H1 (cell line): Measurements from ENCODE around the gene IER5.

Source experiments
- CEBPB ChIP-seq: IDR thresholded peaks from 2 replicates; pipeline ENCODE4 v1.6.1; 2012; ENCODE audit warnings: low read depth, low read length
- EZH2 ChIP-seq: fragments of 200-600 bp; sonication (generic); IDR thresholded peaks from 2 replicates; pipeline ENCODE4 v1.7.1; 2012; ENCODE audit warnings: low read depth, mild to moderate bottlenecking, moderate library complexity, low read length, inconsistent platforms; ENCODE audit not compliant: severe bottlenecking
- POLR2A ChIP-seq, 2 experiments: IDR thresholded peaks; 1 replicate in 1 of 2; 2 replicates in 1 of 2; pipeline ENCODE4 v1.6.1; 2011; ENCODE audit warnings: low read depth in 2 of 2, low read length in 2 of 2, mild to moderate bottlenecking in 2 of 2; ENCODE audit errors: control extremely low read depth in 1 of 2
- RFX5 ChIP-seq: IDR thresholded peaks from 2 replicates; pipeline ENCODE4 v1.6.1; 2011; ENCODE audit warnings: low read depth, low read length, improper control_type of control experiment, borderline replicate concordance
- SIN3A ChIP-seq, 2 experiments: IDR thresholded peaks in 1 of 2; conservative IDR thresholded peaks in 1 of 2; 2 replicates each; pipeline ENCODE4 v1.6.1; 2011 to 2012; ENCODE audit warnings: low read length in 2 of 2, improper control_type of control experiment in 1 of 2, low read depth in 1 of 2, mild to moderate bottlenecking in 1 of 2
- SRF ChIP-seq: IDR thresholded peaks from 2 replicates; pipeline ENCODE4 v1.6.1; 2011; ENCODE audit warnings: mild to moderate bottlenecking, low read depth, low read length, moderate library complexity
- TF ChIP-seq, protein P1 (sequence below): IDR thresholded peaks from 2 replicates; pipeline ENCODE4 v1.6.1; 2012; ENCODE audit warnings: inconsistent platforms

DNA sequence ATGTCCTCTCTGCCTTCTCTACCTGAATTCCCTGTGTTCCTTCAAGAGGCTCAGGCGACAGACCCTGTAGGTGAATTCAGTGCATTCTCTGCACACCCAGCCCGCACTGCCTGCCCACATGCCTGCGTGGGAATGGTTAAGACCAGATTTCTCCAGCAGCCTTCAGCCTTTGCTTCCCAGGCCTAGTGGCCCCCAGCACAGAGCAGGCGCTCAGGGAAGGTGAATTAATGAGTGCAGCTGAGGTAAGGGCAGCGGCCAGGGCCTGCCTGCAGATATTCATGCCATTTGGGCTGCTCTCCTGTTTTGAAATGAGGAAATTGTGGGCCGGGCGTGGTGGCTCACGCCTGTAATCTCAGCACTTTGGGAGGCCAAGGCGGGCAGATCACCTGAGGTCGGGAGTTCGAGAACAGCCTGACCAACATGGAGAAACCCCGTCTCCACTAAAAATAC is 45.5 kb downstream of the IER5 start:
- TF ChIP-seq, protein P1, sequence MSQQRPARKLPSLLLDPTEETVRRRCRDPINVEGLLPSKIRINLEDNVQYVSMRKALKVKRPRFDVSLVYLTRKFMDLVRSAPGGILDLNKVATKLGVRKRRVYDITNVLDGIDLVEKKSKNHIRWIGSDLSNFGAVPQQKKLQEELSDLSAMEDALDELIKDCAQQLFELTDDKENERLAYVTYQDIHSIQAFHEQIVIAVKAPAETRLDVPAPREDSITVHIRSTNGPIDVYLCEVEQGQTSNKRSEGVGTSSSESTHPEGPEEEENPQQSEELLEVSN = no peak; the same call in 1 of the 2 replicates
- no peak for TF ChIP-seq POLR2A (IDR thresholded peaks at IDR 0.05; ENCODE audit: control extremely low read depth in 1 of 2, low read depth in 2 of 2, low read length in 2 of 2)
- no peak for TF ChIP-seq SIN3A (conservative IDR thresholded peaks at IDR 0.05 in 1 of 2, IDR thresholded peaks at IDR 0.05 in 1 of 2; ENCODE audit: low read depth in 1 of 2, low read length in 2 of 2)
- no peak for TF ChIP-seq CEBPB
- TF ChIP-seq RFX5 = no peak
- TF ChIP-seq SRF = no peak
- no peak for TF ChIP-seq EZH2
